ENCODE results near the gene LONRF3.
"Not testable (repeated sequence)": the region's sequence is repeated elsewhere in the genome, so short reads cannot be mapped to it uniquely, and the experiment has no call there.

The LONRF3 gene

DNA sequence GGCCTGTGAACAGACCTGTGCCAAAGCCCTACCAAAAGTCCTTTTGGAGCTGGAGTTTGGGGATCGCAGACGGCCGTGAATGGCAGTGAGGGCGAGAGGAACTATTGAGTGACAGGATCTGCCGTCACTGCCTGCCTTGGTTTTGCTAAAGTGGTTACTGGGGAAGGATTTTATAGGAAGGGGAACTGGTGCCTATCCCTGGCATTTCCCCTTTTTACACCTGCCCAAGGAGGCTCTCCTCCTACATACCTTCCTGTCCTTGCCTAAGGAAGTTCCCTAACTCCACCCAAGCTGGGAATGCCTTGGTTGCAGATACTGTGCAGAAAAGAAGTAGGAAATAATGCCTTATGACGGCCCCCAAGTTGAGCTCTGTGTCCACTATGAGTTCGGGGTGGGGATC is 14.5 kb downstream of the LONRF3 start:
- DNase-seq: no peak

DNA sequence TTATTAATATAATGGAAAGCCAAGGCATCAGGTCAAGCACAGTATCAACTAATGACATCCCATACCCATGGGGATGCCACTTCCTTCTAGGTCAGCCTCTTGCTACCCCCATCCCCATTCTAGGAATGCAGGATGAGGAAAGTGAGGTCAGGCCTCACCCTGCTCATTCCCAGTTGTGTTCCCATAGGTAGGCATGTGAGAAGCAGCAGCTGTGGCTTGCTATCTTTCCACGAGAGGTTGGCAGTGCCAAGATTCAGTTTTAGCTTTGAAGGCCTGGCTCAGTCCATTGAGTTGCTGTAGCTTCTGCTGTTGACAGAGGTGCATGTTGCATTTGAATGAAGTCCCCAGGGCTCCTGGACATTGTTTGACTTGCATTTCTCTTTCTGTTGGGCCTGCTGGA is 15.5 kb downstream of the LONRF3 start:
- DNase-seq: no peak

DNA sequence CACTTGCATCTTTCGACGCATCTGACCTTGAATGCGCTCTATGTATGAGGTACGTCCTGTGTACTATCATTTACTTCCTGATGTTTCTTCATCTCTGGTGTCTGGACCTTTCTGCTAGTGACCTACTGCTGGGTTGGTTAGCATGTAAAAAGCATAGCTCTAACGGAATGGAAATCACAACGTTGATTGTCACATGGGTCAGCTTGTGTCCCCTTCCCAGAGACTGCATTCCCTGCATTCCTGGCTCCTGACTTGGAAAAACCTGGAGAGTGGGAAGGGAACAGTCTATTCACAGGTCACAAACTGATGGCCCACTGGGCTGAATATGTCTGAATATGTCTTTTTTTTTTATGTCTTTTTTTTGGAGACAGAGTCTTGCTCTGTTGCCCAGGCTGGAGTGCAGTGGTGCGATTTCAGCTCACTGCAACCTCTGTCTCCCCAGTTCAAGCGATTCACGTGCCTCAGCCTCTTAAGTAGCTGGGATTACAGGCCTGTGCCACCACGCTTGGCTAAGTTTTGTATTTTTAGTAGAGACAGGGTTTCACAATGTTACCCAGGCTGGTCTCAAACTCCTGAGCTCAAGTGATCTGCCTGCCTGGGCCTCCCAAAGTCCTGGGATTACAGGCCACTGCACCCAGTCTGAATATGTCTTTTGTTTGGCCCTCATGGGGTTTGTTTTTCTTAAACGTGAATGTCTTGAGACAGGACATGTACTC is 16.3 kb downstream of the LONRF3 start:
- DNase-seq: no peak

GRCh38 chrX:118992441-118993121 is 18.2 kb downstream of the LONRF3 start:
- not testable (repeated sequence) for DNase-seq

GRCh38 chrX:119003462-119003861 is 29.0 kb downstream of the LONRF3 start:
- no peak for DNase-seq

DNA sequence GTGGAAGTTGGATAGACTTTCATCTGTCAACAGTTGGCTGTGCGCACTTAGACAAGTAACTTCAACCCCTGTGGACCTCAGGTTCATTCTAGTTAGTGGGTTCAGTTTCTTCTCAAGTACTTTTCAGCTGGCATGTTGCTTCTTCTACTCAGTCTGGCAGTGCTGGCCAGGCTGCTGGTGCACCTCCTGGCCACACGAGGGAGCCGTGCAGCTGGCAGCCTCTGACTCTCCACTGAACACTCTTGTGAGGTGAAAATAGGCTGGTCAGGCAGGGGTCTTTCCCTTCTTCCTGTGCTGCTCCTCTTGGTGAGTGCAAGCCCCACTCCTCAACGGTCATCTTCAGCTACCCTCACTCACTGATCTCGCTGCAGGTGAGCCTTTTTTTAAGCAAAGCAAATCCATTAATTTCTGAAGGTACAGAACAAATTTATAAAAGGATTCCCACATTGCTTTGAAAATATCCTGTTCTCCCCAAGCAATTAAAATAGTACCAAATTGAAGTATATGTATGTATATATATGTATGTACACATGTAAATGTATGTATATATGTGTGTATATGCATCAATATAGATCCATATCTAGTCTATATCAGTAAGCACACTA is 30.6 kb downstream of the LONRF3 start:
- DNase-seq: no peak

DNA sequence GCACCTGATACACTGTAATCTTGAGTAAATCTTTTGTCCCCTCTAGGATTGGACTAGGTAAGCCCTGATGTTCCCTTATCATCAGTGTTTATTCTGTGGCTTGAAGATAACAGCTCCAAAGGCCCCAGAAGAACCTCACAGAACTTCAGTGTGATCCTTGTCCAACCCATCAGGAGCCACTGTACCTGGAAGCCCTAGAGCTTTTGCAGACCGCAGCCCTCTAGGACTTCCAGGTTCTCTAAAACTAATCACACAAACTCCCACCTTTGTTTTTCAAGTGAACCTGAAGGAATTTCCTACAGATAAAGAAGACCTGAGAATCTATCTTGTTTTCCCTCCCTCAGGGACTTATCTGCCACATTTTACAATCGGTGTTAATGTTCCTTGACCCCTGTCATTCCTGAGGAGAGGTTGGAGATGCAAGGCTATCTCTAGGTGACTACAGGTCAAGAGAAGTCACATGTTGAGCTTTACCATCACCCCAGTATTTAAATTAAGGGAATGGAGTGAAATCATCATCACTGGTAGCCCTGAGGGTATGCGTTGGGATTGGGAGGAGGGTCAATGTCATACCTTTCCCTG is 32.9 kb downstream of the LONRF3 start:
- DNase-seq: no peak

DNA sequence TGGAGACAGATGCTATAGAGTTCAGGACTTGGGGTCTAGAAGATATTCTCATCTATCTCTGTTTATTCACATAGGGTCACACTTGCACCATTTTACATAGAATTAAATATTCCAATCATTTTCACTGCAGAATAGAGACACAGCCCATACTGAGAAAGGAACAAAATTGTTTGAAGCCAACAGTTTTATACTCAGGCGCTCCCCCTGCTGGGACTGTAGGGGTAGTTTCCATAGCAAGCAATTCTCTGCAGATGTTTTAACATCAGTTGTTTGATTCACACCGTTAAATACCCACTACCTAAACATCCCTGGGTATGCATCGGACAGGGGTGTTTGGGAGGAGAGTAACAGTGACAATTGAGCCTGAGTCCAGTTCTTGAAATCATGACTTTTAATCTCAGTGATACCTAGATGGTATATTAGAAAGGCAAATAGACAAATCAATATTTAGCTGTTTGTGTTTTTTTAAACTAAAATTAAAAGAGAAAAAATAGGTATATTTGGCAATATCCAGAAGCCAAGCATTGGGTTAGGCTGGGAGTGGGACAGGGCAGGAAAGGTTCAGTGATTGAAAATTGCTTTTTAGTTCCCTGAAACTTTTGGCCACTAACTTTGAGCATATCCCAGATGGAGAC is 33.8 kb downstream of the LONRF3 start:
- no peak for DNase-seq

GRCh38 chrX:119009071-119009470 is 34.7 kb downstream of the LONRF3 start:
- DNase-seq: no peak

DNA sequence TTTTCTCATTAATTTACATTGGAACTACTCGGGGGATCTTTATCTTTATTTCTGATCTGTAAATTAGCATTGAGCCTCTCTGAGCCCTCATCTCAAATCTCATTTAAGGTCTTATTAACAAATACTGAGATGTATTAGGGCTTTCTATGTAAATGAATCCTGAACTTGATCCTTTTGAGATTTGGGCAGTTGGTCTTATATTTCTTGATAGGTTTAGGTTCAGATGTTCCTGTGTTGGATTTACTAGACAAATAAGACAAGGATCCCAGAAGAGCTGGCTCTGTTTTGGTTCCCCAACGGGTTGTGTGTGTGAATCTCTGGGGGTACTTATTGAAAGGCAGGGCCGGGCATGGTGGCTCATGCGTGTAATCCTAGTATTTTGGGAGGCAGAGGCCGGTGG is 36.1 kb downstream of the LONRF3 start:
- DNase-seq: no peak

GRCh38 chrX:119013164-119013563 is 38.7 kb downstream of the LONRF3 start:
- DNase-seq: no peak

DNA sequence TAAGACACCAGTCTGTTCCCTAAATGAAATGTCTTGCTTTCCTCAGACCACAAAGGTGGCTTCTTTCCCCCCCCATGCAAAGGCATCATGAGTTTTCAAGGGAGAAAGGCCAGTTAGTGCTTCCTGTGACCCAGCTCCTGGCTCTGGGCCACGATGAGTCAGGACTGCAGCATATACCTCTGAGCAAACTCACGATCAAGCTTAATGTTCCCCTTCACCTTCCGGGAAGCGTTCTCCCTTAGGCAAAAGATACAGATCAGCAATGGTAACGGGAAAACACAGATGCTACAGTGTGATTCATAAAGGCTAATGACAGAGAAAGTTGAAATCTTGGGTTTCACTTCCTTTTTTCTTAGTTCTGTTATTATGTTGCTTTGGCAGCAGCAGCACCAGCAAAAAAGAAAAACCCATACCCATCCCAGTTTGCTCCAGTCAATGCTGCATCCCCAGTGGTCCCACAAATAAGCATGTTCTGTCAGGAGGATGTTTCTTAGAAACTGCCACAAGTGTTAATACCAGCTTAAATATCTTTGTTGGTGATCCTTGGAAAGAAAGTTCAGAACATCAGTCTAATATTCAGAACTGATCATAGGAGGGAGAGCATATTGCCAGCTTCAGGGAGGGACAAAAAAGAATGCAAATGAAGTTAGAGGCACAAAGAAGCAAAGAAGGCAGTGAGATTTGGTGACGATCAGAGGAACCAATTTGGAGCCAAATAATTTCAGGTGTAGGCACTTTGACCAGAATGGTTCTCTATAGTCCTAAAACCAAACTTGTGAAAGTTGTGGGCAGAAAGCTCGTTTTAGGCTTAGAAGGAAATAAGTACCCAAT is 41.2 kb downstream of the LONRF3 start:
- DNase-seq: no peak

DNA sequence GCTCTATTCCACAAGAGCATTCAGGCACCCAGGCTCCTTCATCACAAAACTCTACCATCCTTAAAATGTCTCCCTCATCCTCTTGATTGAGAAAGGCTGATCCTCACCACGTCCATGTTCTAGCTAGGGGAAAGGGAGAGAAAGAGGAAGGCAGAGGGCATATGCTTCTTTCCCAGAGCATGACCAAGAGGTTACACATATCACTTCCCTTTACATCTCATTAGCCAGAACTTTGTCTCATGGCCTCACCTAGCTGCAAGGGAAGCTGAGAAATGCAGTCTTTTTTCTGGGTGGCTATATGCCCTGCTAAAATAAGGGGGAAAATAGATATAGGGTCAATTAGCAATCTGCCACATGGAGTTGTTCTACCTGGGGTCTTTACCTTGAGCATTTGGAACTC is 42.7 kb downstream of the LONRF3 start:
- no peak for DNase-seq

DNA sequence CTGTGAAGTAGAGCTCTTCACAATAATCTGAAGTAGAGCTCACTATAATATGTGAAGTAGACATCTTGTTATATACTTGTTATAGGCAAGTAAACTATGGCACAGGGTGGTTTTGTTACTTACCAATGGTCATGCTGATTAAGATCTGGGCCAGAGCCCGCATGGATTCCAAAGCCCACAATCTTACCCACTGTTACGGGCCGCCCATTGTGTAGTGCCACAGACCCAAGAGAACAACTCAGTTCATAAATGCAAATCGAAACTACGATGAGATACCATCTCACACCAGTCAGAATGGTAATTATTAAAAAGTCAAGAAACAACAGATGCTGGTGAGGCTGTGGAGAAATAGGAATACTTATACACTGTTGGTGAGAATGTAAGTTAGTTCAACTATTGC is 51.5 kb downstream of the LONRF3 start:
- no peak for DNase-seq

- DNase-seq: not testable (repeated sequence)
Measured at GRCh38 chrX:119026344-119026743, 51.9 kb downstream of the LONRF3 start.

DNA sequence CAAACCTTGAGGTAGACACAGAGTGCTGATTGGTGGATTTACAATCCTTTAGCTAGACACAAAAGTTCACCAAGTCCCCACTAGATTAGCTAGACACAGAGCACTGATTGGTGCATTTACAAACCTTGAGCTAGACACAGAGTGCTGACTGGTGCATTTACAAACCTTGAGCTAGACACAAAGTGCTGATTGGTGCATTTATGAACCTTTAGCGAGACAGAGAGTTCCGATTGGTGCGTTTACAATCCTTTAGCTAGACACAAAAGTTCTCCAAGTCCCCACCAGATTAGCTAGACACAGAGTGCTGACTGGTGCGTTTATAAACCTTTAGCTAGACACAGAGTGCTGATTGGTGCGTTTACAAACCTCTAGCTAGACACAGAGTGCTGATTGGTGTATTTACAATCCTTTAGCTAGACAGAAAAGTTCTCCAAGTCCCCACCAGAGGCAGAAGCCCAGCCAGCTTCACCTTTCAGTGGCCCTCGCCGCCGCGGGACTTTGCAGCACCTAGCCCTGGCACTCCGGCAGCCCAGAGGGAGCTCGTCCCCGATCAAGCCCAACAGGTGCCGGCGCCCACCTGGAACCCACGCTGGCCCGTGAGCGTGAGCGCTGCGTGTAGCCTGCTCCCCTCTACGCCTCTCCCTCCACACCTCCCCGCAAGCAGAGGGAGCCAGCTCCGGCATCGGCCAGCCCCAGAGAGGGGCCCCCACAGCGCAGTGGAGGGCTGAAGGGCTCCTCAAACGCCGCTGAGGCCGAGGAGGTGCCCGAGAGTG is 53.7 kb downstream of the LONRF3 start:
- not testable (repeated sequence) for DNase-seq

DNA sequence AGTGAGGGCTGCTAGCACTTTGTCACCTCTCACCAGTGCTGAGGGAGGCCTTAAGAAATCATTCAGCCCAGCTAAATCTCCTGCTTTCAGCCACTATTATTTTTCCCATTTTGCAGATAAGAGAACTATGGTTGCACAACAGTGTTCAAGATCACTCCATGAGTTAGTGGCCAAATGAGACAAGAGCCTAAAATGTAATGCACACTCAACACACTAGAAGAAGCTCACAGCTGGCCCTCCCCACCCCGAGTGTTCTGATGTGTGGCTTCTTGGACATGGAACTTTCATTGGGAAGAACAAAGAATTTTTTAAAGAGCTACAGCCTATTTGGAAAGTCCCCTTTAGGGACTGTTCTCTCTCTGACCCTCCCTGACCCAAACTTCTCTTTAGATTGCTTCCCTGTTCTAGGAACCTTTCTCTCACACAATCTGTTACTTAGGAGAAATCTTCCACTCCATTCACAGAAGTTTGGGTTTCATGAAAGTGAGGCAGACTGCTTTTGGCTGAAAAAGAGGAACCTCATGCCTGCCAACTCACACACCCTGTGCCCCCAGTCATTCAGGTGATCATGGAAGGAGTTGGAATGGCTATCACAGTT is 54.4 kb downstream of the LONRF3 start:
- no peak for DNase-seq

GRCh38 chrX:119029656-119030055 is 55.2 kb downstream of the LONRF3 start:
- not testable (repeated sequence) for DNase-seq

- no peak for DNase-seq
Measured at GRCh38 chrX:119030990-119031389, 56.6 kb downstream of the LONRF3 start.

DNA sequence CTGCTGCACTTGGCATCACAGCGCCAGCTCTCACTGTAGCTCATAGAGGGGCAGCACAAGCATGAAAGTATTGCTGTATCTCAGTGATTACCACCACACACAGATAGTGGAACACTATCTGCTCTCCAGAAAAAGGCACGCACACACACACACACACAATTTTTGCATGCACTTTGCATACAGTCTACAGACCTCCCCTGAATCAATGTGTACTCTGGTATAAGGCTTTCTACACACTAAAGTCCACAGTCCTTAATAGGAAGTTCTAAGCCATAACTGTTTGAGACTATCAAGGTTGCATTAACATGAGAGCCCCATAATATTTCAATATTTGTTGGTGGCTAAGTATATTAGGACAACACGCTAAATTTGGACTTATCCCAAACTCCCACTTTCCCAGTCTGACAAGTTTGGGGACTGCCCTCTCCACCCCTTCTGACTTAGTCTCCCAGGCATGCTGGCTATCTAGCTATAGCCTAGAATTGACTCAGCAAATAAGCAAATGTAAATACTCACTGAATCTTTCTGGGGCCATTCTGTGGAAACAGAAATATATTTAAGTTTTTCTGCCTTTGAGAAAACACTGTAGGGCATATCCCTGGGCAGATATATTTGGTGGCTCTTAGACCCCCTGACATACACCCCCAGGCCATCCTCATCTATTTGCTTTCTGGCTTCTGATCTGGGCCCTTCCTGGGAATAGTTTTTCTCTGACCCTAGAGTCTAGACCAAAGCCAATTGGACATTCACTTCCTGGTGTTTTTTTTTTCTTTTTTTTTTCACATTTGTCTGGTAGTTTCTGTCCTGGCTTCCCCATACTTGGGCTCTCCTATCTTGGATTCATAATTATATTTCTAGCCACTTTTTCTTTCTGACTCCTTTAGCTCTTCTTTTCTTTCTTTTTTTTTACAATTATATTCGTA is 62.0 kb downstream of the LONRF3 start:
- DNase-seq: no peak
